ENCODE data around the gene TP53I11.

Gene TP53I11

GRCh38 chr11:44978274-44978960 lies 27.7 kb upstream of the TP53I11 start:
- DNase-seq, result no peak

GRCh38 chr11:44977493-44977984 lies 26.9 kb upstream of the TP53I11 start:
- no peak for DNase-seq

GRCh38 chr11:44976576-44976975 lies 25.9 kb upstream of the TP53I11 start:
- DNase-seq, result no peak

- no peak for DNase-seq
These were observed 23.8 kb upstream of the TP53I11 start for GRCh38 chr11:44974402-44975000.

- DNase-seq, result no peak
These were observed 23.1 kb upstream of the TP53I11 start for GRCh38 chr11:44973632-44974401.

- DNase-seq, result no peak
These were observed 22.2 kb upstream of the TP53I11 start for GRCh38 chr11:44972746-44973435.

- DNase-seq, result no peak
These were observed 20.5 kb upstream of the TP53I11 start for GRCh38 chr11:44971185-44971584.

GRCh38 chr11:44970293-44970692 lies 19.6 kb upstream of the TP53I11 start:
- no peak for DNase-seq

GRCh38 chr11:44969651-44970252 lies 19.1 kb upstream of the TP53I11 start:
- no peak for DNase-seq

GRCh38 chr11:44968510-44968909 lies 17.8 kb upstream of the TP53I11 start:
- DNase-seq, result peak; percentile 63

GRCh38 chr11:44967930-44968496 lies 17.3 kb upstream of the TP53I11 start:
- no peak for DNase-seq

- DNase-seq, result peak; percentile 14
These were observed 16.0 kb upstream of the TP53I11 start for GRCh38 chr11:44966694-44967093.

GRCh38 chr11:44964526-44965209 lies 14.0 kb upstream of the TP53I11 start:
- DNase-seq, result no peak

GRCh38 chr11:44963948-44964347 lies 13.3 kb upstream of the TP53I11 start:
- DNase-seq, result no peak

GRCh38 chr11:44963136-44963535 lies 12.5 kb upstream of the TP53I11 start:
- peak; percentile 53 for DNase-seq

GRCh38 chr11:44962464-44962863 lies 11.8 kb upstream of the TP53I11 start:
- DNase-seq, result no peak

- no peak for DNase-seq
These were observed 9.6 kb upstream of the TP53I11 start for GRCh38 chr11:44960200-44960845.

- DNase-seq, result no peak
These were observed 8.4 kb upstream of the TP53I11 start for GRCh38 chr11:44959064-44959463.

GRCh38 chr11:44957776-44958564 lies 7.3 kb upstream of the TP53I11 start:
- DNase-seq, result no peak

GRCh38 chr11:44957040-44957515 lies 6.4 kb upstream of the TP53I11 start:
- DNase-seq, result no peak

Data from DMS 273 treated with DMSO at 0.1 percent for 48 hours (cell line).